GM12878 (cell line): ENCODE results near the gene NINL.

Source experiments
- ATF2 ChIP-seq: IDR thresholded peaks from 2 replicates; pipeline ENCODE4 v1.6.1; 2012; ENCODE audit warnings: low read length, inconsistent platforms
- BRCA1 ChIP-seq: IDR thresholded peaks from 2 replicates; pipeline ENCODE4 v1.6.1; 2011; ENCODE audit warnings: low read depth, low read length, improper control_type of control experiment
- CBX5 ChIP-seq: sonication (generic); IDR thresholded peaks from 2 replicates; pipeline ENCODE4 v1.6.1; 2016; ENCODE audit warnings: low read depth, moderate library complexity, mild to moderate bottlenecking, inconsistent platforms
- CTCF ChIP-seq, 3 experiments: IDR thresholded peaks in 2 of 3; conservative IDR thresholded peaks in 1 of 3; 2 replicates each; pipeline ENCODE4 v1.5.1; 2011; ENCODE audit warnings: low read depth in 3 of 3, low read length in 3 of 3, mild to moderate bottlenecking in 3 of 3, control low read depth in 2 of 3, moderate library complexity in 2 of 3, inconsistent platforms in 1 of 3, mixed read lengths in 1 of 3; ENCODE audit not compliant: control insufficient read depth in 2 of 3, insufficient read depth in 1 of 3; ENCODE audit errors: extremely low read depth in 1 of 3
- EP300 ChIP-seq, 2 experiments: fragments of 150-350 bp in 1 of 2; IDR thresholded peaks; 2 replicates each; pipeline ENCODE4 v1.6.1; 2011 to 2012; ENCODE audit warnings: low read depth in 2 of 2, low read length in 2 of 2, borderline replicate concordance in 1 of 2, improper control_type of control experiment in 1 of 2, inconsistent platforms in 1 of 2; ENCODE audit not compliant: control insufficient read depth in 1 of 2
- EZH2 ChIP-seq: IDR thresholded peaks from 2 replicates; pipeline ENCODE4 v1.6.1; 2012; ENCODE audit warnings: low read depth, mild to moderate bottlenecking, control low read depth, inconsistent platforms, low read length, borderline replicate concordance; ENCODE audit not compliant: control insufficient read depth
- RAD21 ChIP-seq: IDR thresholded peaks from 2 replicates; pipeline ENCODE4 v1.6.1; 2011; ENCODE audit warnings: mild to moderate bottlenecking, low read depth, low read length, moderate library complexity; ENCODE audit not compliant: insufficient read depth
- RAD51 ChIP-seq: fragments of 450-650 bp; IDR thresholded peaks from 2 replicates; pipeline ENCODE4 v1.6.1; 2016; ENCODE audit warnings: moderate library complexity, mild to moderate bottlenecking, inconsistent platforms
- SIN3A ChIP-seq: IDR thresholded peaks from 2 replicates; pipeline ENCODE4 v1.6.1; 2012; ENCODE audit warnings: low read depth, low read length, improper control_type of control experiment
- SP1 ChIP-seq: IDR thresholded peaks from one replicate; pipeline ENCODE4 v1.6.1; 2011; ENCODE audit warnings: low read depth, low read length
- ZNF592 ChIP-seq: fragments of 450-650 bp; IDR thresholded peaks from 2 replicates; pipeline ENCODE4 v1.6.1; 2017; ENCODE audit warnings: mild to moderate bottlenecking, moderate library complexity
- TF ChIP-seq, protein P1 (sequence below): IDR thresholded peaks from 2 replicates; pipeline ENCODE4 v1.6.1; 2011; ENCODE audit warnings: low read depth, low read length, improper control_type of control experiment, borderline replicate concordance

GRCh38 chr20:25604611-25605010 lies 19.3 kb upstream of the NINL start:
- TF ChIP-seq SP1 (no peak), EZH2 (no peak), ATF2 (no peak), RAD51 (no peak), RAD21 (no peak), SIN3A (no peak), EP300 (IDR thresholded peaks at IDR 0.05; ENCODE audit: borderline replicate concordance in 1 of 2, control insufficient read depth in 1 of 2, low read depth in 2 of 2, low read length in 2 of 2) (no peak), CBX5 (no peak), BRCA1 (no peak), CTCF (IDR thresholded peaks at IDR 0.05 in 2 of 3, conservative IDR thresholded peaks at IDR 0.05 in 1 of 3; ENCODE audit: control insufficient read depth in 2 of 3, extremely low read depth in 1 of 3, insufficient read depth in 1 of 3, low read depth in 3 of 3, low read length in 3 of 3) (no peak), ZNF592 (no peak)
- TF ChIP-seq, protein P1, sequence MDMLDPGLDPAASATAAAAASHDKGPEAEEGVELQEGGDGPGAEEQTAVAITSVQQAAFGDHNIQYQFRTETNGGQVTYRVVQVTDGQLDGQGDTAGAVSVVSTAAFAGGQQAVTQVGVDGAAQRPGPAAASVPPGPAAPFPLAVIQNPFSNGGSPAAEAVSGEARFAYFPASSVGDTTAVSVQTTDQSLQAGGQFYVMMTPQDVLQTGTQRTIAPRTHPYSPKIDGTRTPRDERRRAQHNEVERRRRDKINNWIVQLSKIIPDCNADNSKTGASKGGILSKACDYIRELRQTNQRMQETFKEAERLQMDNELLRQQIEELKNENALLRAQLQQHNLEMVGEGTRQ: no peak
